HG03432 (cell line): Measurements from ENCODE around the gene HPSE.

Source experiments
- ATAC-seq: cut with Tn5 transposase; IDR thresholded peaks from one replicate; pipeline ENCODE4 v1.9.1; 2021; ENCODE audit warnings: mild to moderate bottlenecking, moderate library complexity; ENCODE audit not compliant: unreplicated experiment

HPSE gene

DNA sequence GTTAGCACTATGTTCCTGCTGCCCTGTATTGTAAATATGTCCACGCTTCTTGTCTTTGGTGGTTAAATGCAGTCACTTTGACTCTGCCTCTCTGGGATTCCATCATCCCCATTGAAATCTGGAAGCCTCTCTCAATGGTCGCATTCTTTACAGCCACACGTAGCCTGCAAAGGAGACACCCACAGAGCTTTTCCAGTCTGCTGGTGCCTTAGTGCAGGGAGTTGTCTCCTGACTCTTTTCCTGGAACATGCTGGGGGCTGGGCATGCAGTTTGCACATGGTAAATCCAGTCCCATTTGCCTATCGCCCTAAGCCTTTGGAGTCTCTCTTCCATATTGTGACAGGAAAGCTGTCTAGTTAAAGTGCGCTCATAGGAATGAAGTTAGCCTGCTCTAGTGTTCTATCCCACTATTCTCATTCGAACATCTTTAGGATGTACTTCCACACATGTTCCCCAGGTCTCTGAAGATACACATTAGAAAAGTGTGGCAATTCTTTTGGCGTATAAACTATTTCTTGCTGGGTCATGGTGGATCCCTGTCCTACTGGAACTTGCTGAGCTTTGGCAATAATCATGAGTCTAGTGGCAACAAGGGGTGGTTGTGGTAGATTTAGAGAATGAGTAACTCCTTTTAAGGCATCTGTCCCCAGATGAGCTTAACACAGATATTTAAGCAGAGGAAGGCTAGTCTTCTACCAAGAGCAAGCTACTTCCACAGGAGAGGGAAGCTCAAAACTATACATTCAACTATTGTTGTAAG lies 83.8 kb downstream of the HPSE start:
- ATAC-seq: no peak

DNA sequence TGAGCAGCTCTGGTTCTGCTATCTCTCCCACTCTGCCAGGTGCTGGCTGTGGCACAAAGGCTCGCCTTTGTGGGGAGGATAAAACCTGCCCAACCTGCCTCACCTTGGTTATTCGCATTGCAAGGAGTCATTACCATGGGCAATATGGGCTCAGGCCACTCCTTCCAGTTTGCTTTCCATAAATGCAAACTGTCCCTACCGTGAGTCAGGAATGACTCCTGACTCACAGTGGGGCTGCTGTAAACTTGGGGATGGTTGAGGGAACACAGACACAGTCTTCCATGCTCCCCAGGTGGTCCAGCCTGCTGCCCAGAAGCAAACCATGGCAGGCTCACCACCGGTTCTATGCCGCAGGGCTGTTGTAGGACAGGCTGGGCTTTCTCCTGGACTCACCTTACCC lies 86.2 kb downstream of the HPSE start:
- no peak for ATAC-seq

- no peak for ATAC-seq
Measured at GRCh38 chr4:83247415-83248357, 87.0 kb downstream of the HPSE start.
